Stimulated activated CD8-positive, alpha-beta memory T cell treated with anti-CD3 and anti-CD28 coated beads, Interleukin-15, amount 100 ng/mL, for 48 hours (primary cell): Measurements from ENCODE around the gene TMEM107.
"Not testable (repeated sequence)": the region's sequence is repeated elsewhere in the genome, so short reads cannot be mapped to it uniquely, and the experiment has no call there.

ENCODE experiments used
- DNase-seq, 2 donors: peaks; one replicate each; pipeline ENCODE4 v3.0.0-alpha.2; 2020; ENCODE audit warnings: low read depth in 2 of 2

Gene TMEM107

GRCh38 chr17:8189711-8190477, 13.7 kb upstream of the TMEM107 start, which contains the start of gene BORCS6:
Gene BORCS6 (minus strand): TSS chr17:8190180. CDS start chr17:8190140, 40 bp downstream.
- peak; percentile 91 to 94 for DNase-seq

DNA sequence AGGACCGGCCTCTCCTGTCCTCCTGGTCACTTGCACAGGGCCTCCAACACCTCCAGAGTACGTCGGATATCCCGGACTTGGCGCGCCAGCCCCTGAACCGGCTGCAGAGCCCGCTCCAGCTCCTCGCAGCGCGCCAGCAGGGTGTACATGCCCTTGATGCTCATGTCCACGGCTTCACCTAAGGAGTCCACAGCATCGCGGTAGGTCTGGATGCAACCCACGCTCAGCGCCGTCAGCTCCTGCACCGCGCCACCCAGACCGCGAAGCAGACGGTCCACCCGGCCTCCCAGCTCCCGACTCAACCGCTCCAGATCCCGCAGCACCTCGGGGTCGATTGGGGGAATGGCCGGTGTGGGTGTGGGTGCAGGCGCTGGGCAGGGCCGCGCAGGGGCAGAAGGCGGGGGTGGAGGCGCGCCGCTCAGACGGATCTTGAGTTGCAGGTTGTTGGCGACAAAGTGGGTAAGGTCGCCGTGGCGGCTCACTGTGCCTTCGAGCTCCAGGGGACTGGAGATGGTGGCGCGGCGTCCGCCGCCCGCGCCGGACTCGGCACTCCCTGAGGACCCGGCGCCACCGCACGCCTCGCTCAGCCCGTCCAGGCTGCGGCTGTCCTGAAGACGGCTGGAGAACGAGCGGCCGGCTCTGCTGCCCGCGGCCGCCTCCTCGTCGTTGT, 13.0 kb upstream of the TMEM107 start:
- DNase-seq: no peak

GRCh38 chr17:8188263-8188839, 12.2 kb upstream of the TMEM107 start:
- DNase-seq: no peak

- peak; percentile 79 to 81 for DNase-seq
Measured at GRCh38 chr17:8187517-8188262, 11.5 kb upstream of the TMEM107 start.

- DNase-seq: peak; percentile 89 to 91
Measured at GRCh38 chr17:8186787-8187516, 10.8 kb upstream of the TMEM107 start.

DNA sequence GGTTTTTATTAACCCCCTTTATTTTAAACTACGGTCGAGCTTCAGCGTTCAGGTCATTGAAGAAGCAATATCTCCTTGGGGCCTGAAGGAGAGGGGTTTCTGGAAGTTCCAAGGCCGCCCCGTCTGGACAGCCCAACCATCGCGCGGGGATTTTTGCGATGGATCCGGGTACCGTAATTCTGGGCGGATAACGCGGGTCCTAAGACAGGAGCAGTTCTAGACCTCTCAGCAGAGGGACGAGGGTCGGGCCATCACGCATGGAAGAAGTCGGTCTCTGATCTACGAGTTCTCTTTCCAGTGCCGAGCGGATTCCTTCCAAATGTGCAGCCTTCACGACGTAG, 10.2 kb upstream of the TMEM107 start:
- DNase-seq: no peak

GRCh38 chr17:8185582-8186445, 9.6 kb upstream of the TMEM107 start:
- DNase-seq: peak; percentile 83 to 84

GRCh38 chr17:8176998-8177731, 985 bp upstream of the TMEM107 start:
- no peak for DNase-seq

GRCh38 chr17:8175795-8176196, 384 bp downstream of the TMEM107 start:
- DNase-seq: no peak

DNA sequence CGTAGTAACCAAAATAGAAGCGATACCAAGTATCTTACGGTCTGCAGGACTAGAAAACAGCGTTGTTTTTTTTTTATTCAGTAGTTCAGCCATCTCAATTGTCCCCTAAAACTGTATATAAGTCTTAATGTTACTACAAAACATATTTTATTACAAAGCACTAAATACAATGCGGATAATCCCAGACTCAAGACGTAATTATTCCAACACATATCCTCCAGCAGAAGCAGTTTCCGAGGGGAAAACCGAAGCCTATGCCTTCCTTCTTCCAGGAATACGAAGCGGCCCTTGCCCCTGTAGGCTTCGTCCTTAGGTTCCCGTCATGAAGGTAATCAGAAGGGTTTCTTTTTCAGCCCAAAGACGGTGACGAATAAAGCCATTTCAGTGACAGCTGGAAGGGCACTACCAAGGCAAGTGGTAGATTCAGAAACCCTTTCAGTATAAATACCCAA, 2.3 kb downstream of the TMEM107 start:
- no peak for DNase-seq

- peak; percentile 61 to 66 for DNase-seq
Measured at GRCh38 chr17:8173056-8173870, 2.9 kb downstream of the TMEM107 start.

- DNase-seq: not testable (repeated sequence)
Measured at GRCh38 chr17:8170186-8170585, 6.0 kb downstream of the TMEM107 start.

DNA sequence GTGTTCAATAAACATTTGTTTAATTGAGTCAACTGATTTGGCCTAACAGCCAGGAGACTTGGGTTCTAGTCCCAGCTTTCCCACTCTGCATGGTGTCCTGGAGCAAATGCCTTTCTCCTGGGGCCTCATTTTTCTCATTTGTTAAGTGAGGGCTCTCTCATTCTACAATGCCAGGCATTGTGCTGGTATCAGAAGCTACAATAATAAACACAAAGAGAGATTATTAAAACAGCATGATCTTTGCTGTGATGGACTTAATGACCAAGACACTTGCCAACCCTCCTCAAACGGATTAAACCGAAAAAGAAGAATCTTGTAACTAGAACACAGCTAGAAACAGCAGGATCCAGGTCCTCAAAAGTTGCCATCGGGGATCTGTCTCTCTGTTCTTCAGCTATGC, 8.7 kb downstream of the TMEM107 start:
- no peak for DNase-seq

DNA sequence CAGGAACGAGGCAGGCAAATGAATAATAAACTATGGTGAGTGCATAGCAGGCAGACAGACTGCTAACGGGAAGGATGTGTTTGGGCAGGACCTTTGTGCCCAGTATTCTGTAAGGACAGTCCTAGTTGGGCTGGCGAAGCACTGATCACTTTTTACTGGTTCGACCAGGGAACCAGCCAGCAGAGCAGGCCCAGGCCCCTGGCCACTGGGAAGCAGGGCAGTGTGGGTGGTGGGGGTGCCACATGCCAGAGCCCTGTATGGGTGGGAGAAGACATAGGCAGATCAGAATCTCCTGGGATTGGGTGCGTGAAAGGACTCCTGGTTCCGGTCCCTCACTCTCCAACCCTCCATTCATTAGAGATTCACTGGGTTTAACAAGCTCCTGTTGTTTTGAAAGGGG, 9.4 kb downstream of the TMEM107 start:
- DNase-seq: no peak

GRCh38 chr17:8164815-8165131, 11.4 kb downstream of the TMEM107 start:
- DNase-seq: no peak

DNA sequence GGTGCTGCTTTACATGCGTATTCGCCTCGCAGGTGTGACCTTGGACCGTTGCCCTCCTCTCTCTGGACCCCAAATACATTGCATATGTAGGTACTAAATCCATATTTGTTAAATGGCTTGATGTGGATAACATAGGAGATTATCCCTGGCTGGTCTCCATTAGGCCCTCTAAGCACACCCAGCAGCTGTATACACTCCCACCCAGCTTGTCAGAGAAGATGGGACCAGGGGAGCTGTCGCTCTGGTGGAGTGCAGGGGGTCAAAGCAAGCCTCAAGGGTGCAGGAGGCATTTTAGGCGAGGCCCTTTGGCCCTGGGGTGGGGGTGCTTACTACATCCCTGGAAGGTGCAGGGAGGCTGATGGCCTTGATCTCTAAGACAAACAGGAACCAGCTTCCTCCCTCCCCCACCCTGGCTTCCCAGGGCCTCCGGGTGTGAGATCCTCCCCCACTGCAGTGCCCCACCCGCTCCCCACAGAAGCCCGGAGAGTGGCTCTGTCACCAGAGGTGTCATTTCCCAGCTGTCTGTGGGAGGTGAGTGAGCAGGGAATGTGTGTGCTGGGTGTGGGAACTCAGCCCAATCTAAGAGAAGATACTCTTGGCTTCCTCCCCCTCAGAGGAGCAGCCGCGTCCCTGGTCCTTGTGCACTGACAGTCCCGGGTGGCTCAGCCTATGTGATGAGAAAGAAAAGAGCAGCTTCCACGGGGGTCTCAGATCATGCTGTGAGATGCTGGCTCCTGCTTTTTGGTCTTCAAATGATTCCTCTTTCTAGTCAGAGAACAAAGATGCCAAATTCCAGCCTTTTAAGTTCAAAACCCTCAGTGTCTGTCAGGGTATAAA, 12.0 kb downstream of the TMEM107 start:
- peak; percentile 62 to 71 for DNase-seq

DNA sequence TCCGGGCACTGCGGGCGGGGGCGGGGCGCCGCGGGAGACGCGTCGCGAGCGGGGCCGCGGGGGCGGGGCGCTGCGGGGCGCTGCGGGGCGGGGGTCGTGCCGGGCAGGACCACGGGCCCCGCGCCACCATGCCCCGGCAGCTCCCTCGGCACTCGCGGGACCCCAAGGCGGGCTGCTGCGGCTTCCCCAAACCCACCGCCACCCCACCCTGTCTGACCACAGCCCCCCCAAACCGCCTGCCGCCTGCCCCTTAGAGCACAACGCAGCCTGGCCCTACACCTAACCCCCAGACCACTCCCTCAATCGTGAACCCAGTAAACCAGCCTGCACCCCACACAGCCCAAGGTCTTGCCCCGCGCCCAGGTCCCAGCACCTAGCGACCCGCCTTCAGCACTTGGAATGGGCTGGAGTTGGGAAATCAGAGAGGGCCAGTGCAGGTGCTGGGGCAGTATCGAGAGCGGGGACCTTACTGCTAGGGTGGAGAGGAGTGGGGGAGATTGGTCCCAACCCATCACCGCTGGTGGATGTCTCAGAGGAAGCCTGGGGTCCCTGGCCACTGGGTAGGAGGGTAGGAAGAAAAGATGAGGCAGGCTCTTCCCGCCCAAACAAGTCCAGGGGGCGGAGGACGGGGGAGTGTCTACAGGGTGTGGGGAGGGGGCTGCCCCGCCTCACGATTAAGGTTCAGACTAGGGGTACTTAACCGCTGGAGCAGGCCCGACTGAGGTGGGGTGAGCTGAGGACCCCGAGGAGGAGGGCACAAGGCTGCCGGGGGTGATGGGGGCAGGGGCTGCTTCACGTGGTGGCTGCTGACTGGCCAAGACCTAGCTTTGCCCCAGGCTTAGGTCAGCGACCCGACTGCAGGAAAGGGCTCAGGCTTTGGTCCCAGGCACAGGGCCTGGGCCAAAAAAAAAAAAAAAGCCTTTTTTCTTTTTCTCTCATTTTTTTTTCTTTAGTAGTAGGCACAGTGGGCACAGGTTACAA, 12.9 kb downstream of the TMEM107 start:
- DNase-seq: no peak
